HG02884 (cell line): ENCODE data around the gene GLUD1.
"Not testable (repeated sequence)": the region's sequence is repeated elsewhere in the genome, so short reads cannot be mapped to it uniquely, and the experiment has no call there.

Experiments
- ATAC-seq: cut with Tn5 transposase; IDR thresholded peaks from one replicate; pipeline ENCODE4 v1.9.1; 2021; ENCODE audit warnings: mild to moderate bottlenecking, moderate library complexity; ENCODE audit not compliant: unreplicated experiment

Gene GLUD1

GRCh38 chr10:87007124-87007523 is 87.5 kb downstream of the GLUD1 start:
- not testable (repeated sequence) for ATAC-seq

- ATAC-seq, result no peak
Measured at GRCh38 chr10:87000491-87000890, 94.2 kb downstream of the GLUD1 start.
